Endometrium (tissue), 2 donors: ENCODE results near the gene FAM174C.
"Not testable (repeated sequence)": the region's sequence is repeated elsewhere in the genome, so short reads cannot be mapped to it uniquely, and the experiment has no call there.

ENCODE experiments used
- FAIRE-seq: peaks from 2 replicates; lab custom pipeline; 2012; peaks lifted over from hg19 to GRCh38; lab: Jason Lieb, UNC
- donor health status: control.
- donor health status: control.

Gene FAM174C

DNA sequence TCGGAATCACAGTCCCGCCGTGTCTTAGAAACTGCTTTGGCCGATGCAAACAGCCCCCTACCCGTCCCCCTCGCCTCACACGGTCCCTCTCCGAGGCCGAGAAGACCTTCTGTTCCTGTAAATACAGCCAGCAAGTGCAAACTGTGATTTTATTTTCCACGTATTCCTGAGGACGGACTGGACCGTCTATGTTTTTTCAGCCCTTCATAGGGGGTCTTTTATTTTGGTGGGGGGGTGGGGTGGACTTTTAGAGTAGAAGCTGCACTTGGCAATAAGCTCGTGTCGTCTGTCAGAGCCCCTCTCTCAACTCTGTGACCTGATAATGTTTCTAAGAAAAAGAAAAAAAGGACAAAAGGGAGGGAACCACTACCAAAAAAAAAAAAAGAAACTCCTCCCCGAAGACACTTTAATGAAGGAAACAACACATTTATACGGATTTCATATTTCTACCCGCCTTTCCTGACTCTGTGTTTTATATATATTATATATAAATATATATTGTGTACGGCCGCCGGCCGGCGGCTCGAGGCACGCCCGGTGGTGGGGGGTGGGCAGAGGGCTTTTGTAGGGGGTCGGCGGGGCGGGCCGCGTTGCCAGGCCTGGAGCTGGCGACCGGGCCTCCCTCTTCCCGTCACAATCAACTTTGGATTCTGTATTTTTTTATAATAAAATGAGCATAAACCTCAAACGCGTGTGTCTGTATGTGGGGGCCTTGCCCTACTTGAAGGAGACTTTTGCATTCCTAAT is 25.6 kb downstream of the FAM174C start:
- FAIRE-seq: no peak

DNA sequence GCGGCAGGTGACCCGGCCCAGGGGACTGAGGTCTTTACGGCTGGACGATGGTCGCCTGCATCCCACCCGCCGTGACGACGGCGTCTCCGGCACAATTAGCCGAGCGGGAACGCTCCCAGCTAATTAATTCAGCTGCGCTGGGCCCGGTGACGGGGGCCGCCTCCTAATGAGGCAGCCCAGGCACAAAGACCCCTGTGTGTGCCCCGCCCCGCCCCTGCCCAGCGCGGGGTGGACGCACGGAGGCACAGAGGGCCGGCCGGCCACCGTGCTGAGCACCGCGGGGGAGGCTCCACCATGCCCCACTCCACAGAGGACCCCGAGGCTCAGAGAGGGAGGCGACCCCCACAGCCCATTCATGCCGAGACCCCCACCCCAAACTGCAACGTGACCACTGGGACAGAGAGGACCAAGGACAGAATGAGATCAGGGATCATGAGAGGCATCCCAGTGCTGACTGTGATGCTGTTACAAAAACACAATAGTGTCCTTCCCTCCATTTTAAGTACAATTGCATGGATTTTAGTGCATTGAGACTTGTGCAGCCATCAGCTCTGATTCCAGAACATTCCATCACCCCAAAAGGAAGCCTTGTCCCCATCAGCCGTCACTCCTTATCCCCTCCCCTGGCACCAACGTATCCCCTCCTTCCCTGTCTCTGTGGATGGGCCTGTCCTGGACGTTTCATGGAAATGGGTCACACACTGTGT is 27.4 kb downstream of the FAM174C start:
- FAIRE-seq: no peak

DNA sequence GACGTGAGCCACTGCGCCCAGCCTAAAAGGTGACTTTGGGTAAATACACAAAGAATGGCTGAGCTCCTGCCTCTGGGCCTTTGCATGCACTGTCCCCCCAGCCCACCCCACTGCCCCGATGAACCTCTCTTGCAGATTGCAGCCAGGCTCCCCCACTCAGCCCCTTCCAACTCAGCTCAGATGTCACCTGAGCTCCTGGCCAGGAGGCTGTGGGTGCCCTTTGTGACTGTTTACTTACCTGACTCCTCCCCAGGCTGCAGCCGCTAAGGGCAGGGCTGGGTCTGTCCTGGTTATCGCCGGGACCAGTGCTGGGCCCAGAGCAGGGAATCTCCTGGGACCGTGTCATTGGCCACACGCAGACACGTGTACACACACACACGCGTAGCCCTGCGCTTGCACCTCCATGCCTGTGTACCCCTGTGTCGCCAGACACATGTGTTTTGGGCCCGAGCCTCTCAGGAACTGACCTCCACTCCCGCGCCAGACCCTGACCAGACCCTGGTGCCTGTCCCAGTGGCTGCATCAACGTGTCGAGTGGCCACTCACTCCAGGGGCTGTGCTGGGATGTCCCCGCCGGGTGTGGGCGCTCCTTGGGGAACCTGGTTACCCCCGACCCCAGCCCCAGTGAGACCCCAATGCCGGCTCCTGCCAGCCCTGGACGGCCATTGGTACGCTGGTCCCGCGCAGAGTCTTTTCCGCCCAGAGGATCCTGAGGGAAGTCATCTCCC is 29.0 kb downstream of the FAM174C start:
- no peak for FAIRE-seq

DNA sequence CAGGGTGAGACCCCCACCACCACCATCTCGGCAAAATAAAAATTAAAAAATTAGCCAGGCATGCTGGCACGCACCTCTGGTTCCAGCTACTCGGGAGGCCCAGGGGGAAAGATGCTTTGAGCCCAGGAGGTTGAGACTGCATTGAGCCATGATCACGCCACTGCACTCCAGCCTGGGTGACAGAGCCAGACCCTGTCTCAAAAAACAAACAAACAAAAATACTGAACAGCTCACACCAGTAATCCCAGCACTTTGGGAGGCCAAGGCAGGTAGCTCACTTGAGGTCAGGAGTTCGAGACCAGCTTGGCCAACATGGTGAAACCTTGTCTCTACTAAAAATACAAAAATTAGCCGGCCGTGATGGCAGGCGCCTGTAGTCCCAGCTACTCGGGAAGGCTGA is 30.0 kb downstream of the FAM174C start:
- not testable (repeated sequence) for FAIRE-seq

DNA sequence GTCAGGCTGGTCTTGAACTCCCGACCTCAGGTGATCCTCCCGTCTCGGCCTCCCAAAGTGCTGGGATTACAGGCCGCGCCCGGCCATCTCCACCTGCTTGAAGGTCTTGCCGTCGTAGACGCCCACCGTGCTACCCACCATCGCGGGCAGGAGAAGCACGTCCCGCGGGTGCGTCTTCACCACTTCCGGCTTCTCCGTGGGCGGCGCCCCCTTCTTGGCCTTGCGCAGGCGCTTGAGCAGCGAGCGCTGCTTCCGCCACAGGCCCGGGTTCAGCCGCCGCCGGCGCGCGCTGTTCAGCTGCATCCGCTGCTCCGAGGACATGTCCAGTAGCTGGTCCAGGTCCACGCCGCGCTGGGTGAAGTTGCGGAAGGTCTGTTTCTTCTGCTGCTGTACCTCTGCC is 32.0 kb downstream of the FAM174C start:
- no peak for FAIRE-seq

DNA sequence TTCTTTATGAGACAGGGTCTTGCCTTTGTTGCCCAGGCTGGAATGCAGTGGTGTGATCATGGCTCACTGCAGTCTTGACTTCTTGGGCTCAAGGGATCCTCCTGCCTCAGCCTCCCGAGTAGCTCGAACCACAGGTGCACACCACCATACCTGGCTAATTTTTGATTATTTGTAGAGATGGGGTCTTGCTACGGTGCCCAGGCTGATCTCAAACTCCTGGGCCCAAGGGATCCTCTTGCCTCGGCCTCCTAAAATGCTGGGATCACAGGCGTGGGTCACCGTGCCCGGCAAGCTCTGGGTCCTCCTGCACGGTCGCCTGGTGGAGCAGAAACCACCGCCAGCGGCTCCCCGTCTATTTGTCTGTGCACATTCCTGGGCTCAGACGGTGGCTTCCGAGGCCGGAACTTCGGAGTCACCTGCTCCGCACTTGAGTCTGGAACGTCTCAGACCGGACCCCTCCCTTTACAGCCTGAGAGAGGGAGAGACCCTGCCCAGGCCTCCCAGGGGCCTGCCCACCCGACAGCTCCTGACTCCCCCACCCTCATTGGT is 32.5 kb downstream of the FAM174C start:
- no peak for FAIRE-seq

DNA sequence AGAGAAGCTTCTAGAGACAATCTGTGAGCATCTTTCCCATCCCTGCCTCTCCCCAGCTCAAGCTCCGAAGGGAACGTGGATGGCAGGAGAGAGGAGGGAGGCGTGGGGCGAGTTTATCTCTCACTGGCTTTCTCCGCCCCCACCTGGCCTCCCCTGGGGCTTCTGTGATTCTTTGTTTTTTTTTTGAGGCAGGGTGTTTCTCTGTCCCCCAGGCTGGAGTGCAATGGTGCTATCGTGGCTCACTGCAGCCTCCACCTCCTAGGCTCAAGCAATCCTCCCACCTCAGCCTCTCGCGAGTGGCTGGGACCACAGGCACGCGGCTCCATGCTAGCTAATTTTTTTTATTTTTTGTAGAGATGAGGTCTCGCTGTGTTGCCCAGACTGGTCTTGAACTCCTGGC is 33.4 kb downstream of the FAM174C start:
- no peak for FAIRE-seq

DNA sequence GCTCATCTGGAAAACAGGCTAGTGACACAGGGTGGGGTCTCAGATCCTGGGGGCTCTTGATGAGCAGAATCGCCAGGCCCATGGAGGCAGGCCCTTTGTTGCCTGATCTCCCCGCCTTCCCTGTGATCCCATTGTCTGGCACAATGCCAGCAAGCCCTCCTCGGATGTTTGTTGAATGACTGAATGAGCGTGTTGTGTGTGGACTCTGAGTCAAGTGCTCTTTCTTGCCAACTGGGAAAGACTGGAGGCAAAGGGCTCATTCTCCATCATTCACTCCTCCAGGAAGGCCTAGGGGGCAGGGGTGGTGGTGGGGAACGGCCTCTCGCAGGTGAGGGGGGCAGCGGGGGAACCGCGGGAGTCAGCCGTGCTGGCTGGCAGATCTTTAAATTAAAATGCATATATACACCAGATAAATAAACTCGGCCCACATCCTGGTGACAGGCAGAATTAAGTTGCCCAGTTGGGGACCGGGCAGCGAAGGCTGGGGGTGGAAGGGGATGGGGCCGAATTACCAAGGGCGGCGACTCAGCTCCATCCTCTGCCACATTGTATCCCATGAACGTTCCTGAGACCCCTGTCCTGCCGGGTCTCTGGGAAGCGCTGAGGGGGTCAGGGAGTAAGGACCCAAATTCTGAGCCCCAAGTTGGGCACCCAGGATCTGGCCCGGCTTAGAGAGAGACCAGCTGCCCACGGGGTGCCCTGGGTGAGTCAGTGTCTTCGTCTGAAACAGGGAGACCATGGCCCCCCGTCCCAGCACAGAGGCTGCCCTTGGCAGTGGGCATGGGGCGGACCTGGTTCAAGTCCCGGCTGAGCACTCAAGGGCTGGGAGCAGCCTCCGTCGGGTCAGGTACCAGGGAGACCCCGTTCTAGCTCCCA is 34.9 kb downstream of the FAM174C start:
- FAIRE-seq: no peak

DNA sequence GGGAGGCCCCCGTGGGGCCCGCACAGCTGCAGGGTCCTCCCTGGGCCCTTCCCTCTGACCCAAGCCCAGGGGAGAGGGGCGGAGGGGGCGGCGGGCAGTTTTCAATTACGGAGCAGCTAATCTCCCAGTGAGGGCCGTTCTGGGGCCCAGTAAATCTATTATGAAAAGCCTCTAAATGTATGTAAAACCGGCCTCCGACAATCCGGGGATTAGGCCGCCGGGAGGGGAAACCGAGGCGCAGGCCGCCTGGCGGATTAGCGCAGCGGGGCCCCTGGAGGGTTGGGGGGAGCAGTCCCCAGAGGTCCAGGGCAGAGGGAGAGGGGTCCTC is 35.5 kb downstream of the FAM174C start:
- FAIRE-seq: no peak

DNA sequence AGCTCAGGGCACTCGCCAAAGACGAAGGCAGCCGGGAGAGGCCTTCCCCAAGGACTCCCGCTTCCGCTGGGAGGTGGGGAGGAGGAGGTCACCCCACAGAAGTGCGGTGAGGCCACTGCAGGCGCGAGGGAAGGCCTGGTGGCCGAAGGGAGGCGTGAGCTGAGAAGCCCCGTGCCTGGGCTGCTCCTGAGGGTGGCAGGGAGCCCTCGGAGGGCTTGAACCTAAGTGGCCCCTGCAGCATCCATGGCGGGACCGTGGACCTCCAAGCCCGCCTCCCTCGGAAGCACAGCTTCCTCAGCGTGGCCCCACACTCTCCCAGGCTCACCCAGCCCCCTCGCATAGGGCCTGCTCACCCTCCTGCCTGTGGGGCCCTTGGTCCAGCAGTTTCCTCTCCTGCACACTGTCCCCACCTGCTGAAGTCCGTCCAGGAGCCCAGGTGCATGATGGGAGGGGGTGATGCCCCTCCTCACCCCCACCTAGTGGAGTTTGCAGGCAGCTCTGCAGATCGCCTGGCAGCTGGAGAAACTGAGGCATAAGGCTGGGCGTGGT is 36.3 kb downstream of the FAM174C start:
- FAIRE-seq: no peak

DNA sequence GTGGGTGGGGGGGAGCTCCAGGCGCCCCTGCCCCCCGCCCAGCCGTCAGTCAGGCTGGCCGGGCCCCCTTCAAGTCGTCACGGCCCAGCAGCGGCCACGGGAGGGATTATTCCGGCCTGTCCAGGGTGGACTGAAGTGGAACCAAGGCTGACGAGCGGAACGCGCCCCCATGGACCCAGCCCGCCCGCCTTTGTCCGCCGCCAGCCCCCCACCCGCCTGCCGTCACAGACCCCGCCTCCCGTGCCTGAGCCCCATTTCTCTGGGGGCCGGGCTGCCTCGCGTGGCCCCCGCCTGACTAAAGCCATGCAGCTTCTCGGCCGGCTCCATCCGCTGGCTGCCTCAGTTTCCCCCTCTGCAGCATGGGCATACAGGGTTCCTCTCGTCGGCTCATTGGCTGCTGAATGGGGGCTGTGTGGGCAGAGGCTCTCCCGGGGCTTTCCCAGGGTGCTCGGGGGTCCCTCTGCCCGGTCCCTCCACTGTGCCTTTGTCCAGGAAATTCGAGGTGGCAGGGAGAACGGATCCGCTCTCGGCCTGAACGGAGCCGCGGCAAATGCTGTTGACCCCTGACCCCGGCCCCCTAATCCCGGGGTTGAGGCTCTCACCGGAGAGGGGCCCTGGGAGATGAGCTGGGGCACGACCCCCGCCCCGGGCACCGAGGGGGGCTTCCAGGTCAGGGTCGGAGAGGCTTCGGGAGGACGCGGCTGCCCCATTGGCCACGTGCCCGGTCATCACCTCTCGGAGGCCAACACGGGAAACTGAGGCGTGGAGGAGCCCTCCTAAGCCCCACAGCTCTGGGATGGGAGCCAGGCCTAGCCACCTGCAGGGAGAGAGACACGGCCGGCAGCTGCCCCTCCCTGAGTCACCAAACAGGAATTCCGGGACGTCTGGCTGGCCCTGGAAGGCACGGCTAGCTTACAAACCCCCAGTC is 37.7 kb downstream of the FAM174C start:
- no peak for FAIRE-seq

DNA sequence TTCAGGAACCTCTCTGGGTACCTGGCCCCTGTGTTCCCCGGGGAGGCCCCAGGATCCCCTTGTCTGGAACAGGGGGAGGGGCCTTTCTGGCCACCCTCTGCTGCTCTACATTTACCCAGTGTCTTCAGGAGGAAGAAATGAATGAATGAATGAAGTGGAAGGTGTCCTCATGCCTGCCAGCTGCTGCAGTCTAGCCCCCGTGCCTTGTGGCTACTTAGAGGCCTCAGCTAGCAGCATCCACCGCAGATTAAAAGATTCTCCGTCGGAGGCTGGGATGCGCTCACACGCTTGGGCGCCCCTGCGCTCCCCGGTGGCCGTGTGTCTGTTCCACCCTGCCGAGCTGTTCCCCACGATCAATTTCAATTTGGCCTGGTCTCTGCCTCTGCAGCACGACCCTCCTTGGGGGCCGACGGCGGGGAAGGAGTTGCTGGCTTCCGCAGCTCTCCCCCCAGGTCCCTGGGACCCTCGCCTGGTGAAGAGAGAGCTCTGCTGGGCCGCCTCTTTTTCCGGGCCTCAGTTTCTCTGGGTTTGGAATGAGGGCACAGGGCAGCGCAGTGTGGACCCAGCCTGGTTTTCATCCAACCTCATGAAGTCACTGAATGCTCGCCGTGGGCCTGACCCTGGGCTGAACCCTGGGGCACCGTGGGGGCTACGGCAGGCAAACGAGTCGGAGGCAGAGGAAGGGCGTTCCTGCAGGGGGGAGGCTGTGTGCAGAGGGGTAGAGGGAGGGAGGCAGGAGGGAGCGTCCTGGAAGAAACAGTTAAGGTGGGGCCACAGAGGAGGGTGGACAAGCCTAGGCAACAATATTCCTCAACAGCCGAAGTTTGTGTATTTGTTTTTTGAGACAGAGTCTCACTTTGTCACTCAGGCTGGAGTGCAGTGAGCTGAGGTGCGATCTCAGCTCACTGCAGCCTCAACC is 38.6 kb downstream of the FAM174C start:
- FAIRE-seq: no peak

DNA sequence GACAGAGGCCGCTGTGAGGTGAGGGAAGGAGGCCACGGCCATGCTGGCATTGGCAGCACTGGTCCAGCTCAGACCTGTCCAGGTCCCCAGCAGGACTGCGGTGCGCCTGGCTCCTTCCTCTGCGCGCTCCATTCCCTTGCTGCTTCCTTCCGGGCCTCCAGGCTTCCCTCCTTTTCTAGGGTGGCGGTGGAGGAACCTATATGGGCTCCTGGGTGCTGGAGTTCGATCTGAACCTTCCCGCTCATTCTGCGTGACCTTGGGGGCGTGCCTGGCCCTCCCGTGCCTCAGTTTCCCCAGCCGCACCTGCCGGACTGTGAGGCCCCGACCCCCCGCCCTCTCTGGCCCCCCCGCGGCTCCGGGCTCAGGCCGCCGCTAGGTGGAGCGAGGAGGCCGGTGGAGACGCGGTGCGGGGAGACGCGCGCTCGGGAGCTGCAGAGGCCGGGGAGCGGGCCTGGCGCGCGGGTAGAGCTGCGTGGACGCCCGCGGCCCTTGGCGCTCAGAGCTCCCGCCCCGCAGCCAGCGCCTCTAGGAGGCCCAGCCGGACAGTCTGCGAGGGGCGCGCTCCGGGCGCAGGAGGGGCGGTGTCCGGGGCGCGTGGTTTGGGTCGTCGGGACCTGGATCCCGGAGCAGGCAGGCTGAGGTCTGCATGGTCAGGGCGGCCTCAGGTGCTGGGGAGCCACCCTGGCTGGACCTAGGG is 40.3 kb downstream of the FAM174C start:
- FAIRE-seq: no peak

DNA sequence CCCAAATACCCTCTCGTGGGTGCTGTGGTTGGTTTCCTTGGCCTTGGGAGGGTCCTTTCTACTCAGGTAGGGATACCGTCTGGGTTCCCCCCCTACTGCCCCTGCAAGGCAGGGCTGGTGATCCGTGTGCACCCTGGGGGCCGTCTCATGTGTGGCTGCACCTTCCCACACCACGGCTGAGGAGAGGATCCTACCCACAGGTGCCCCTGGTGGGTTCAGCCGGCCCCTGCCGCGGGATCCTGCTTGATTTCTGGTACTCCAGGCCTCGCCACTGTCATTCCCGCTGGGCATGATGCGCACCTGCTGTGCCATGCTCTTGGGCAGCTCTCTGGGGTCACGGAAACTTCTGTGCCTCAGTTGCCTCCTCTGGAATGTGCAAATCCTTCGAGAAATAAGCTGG is 41.1 kb downstream of the FAM174C start:
- FAIRE-seq: no peak

DNA sequence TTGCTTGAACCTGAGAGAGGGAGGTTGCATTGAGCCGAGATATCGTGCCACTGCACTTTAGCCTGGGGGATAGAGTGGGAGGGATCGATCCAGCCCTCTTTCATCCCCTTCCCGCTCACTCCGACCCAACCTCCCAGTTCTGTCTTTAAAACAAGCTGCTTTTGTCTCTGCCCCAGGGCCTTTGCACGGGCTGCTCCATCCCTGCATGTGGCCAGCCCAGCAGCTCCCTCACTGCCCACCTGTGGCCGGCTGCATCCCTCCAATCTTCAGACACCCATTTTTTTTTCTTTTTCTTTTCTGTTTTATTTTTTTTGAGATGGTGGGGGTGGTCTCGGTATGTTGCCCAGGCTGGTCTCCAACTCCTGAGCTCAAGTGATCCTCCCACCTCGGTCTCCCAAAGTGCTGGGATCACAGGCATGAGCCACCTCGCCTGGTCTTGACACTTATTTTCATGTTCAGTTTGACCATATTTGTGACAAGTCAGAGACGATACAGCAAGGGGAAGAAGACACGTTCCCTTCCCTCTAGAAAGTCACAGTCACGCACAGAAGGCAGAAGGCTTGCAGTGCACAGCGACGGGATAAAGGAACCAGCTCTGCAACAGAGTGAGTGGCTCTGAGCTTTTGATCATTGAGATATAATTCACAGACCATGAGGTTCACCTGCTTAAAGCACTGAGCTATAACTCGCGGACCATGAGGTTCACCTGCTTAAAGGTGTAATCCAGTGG is 42.1 kb downstream of the FAM174C start:
- FAIRE-seq: no peak

DNA sequence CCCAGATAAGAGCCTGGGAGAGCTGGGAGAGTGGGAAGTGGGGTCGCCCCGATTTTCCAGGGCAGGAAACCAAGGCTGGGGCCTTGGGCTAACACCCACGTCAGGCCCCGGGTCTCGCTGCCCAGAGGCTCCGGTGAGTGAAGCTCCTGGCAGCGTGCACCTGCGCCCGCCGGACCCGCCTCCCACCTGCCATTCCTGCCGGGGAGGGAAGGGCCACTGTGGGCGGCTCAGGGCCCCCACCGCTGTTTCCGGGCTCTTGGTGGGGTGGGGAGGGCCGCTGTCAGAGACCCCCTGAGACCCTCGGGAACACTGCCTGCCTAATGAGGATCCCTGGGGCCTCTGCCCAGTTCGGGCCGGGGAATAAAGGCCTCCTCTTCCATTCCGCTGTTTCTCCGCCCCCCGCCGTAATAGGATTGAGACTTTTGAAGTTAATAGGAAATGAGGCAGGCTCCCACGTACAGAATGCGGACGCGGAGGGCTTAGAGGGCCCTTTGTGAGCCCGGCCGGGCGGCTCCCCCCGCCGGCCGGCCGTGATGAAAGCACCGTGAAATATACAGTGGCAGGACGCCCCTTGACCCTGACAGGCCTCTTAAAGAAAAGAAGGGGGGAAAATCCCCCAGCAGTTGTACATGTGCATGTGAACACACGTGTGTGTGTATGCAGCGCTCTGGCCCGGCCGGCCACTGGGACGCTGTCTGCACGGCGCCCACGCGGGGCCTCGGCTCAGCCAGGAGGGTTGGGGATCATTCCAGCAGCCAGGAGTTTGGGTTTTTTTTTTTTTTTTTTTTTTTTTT is 43.5 kb downstream of the FAM174C start:
- FAIRE-seq: no peak

DNA sequence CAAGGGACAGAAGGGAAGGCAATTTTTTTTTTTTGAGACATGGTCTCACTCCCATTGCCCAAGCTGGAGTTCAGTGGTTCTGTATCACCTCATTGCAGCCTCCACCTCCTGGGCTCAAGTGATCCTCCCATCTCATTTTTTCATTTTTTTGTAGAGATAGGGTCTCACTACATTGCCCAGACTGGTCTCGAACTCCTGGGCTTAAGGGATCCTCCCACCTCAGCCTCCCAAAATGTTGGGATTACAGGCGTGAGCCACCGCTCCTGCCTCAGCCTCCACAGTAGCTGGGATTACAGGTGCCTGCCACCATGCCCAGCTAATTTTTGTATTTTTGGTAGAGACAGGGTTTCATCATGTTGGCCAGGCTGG is 44.9 kb downstream of the FAM174C start:
- not testable (repeated sequence) for FAIRE-seq
